ENCODE results near the gene CEACAM18. TPM values are rescaled to one million over a fixed set of nuclear protein-coding genes. Genes with fewer than 3 reads are reported as not detected.

Gene CEACAM18
- total and polyA plus RNA-seq, 10 of the 15 experiments (the other 5 are each of a cell fraction or from before 2014, with no cell fraction given) = not detected

DNA sequence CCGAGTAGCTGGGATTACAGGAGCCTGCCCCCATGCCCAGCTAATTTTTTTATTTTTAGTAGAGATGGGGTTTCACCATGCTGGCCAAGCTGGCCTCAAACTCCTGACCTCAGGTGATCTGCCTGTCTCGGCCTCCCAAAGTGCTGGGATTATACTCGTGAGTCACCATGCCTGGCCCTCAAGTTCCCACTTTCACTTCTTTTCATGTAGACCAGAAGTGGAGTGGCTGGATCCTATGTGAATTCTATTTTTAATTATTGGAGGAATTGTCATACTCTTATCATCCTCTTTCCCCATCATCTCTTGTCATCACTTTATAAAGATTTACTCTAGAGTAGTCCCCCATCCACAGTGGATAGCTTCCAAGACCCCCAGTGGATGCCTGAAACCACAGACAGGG, 48.1 kb upstream of the CEACAM18 start:
- Histone ChIP-seq H3K4me1 (ENCODE audit: control insufficient read depth, insufficient read depth, low read length) (no peaks in the 10 kb centered on the region), H3K79me2 (ENCODE audit: control insufficient read depth, insufficient read depth, low read length) (no peaks in the 10 kb centered on the region), H4K20me1 (ENCODE audit: control insufficient read depth, insufficient read depth) (no peaks in the 10 kb centered on the region), H3K4me2 (ENCODE audit: control insufficient read depth, insufficient read depth) (no peak overlapping the region), H2AFZ (ENCODE audit: control insufficient read depth, low read depth, low read length) (no peak overlapping the region), H3K9me3 (replicated peaks; ENCODE audit: control insufficient read depth, insufficient read depth, low read length) (no peaks in the 10 kb centered on the region), H3K9ac (ENCODE audit: control insufficient read depth, insufficient read depth, low read length) (no peak overlapping the region), H3K27me3 (replicated peaks in 1 of 2; ENCODE audit: control insufficient read depth in 2 of 2, insufficient read depth in 2 of 2, low read length in 1 of 2) (peaks cover 0 to 2% of the 10 kb centered on the region in 2 experiments; a peak in 2 of 4 replicates), H3K4me3 (no peak overlapping the region), H3K27ac (ENCODE audit: control insufficient read depth, insufficient read depth) (no peak overlapping the region), H3K36me3 (ENCODE audit: control insufficient read depth in 2 of 2, insufficient read depth in 2 of 2, low read length in 1 of 2) (no peaks in the 10 kb centered on the region)
- ChIA-PET SMC1A (ENCODE audit: uncharacterized antibody, unreplicated experiment) (no interaction called here), POLR2A (no interaction called here), RAD21 (ENCODE audit: unreplicated experiment) (interaction anchor here (0.5 kb wide), 1 partner anchor 34 kb away, joined by 3 read pairs; no protein-coding TSS in a partner anchor), CTCF (interaction anchor here (1.1 kb wide), 1 partner anchor 9 kb away, joined by 3 read pairs; no protein-coding TSS in a partner anchor)
- no TSS peak for BruUV-seq (replicated peaks)
- intact Hi-C loops (cut with micrococcal nuclease; ENCODE audit: unreplicated experiment) (no loop called here), in situ Hi-C loops (cut with MboI) (no loop called here)
- no peak for DNase-seq (ENCODE audit: low read depth, low spot score)
- TF ChIP-seq CREM (IDR thresholded peaks at IDR 0.05; ENCODE audit: low read depth) (no peak), RB1 (IDR thresholded peaks at IDR 0.05; ENCODE audit: borderline replicate concordance) (no peak), TCF12 (IDR thresholded peaks at IDR 0.05; ENCODE audit: low read depth, low read length) (no peak), ZSCAN29 (IDR thresholded peaks at IDR 0.05) (no peak), NRF1 (conservative IDR thresholded peaks at IDR 0.05; ENCODE audit: low read depth, low read length) (no peak), ATF7 (IDR thresholded peaks at IDR 0.05; ENCODE audit: low read depth) (no peak), SUPT20H (IDR thresholded peaks at IDR 0.05; ENCODE audit: borderline replicate concordance, control insufficient read depth, low read depth, low read length) (no peak), SUZ12 (IDR thresholded peaks at IDR 0.05; ENCODE audit: unreplicated experiment) (no peak), KDM1A (IDR thresholded peaks at IDR 0.05; ENCODE audit: borderline replicate concordance) (no peak), BRCA1 (IDR thresholded peaks at IDR 0.05; ENCODE audit: low read depth, low read length) (no peak), BCL3 (IDR thresholded peaks at IDR 0.05; ENCODE audit: borderline replicate concordance, insufficient read depth, low read depth, low read length, poor library complexity, severe bottlenecking) (no peak), ZNF274 (IDR thresholded peaks at IDR 0.05; ENCODE audit: insufficient read depth, insufficient read length) (no peak), POU2F2 (IDR thresholded peaks at IDR 0.05; ENCODE audit: borderline replicate concordance, low read depth, low read length) (no peak), CBX3 (IDR thresholded peaks at IDR 0.05; ENCODE audit: borderline replicate concordance, low read depth) (no peak), ESRRA (IDR thresholded peaks at IDR 0.05; ENCODE audit: low read length) (no peak), YBX1 (IDR thresholded peaks at IDR 0.05) (no peak)
- TF ChIP-seq, protein P1, sequence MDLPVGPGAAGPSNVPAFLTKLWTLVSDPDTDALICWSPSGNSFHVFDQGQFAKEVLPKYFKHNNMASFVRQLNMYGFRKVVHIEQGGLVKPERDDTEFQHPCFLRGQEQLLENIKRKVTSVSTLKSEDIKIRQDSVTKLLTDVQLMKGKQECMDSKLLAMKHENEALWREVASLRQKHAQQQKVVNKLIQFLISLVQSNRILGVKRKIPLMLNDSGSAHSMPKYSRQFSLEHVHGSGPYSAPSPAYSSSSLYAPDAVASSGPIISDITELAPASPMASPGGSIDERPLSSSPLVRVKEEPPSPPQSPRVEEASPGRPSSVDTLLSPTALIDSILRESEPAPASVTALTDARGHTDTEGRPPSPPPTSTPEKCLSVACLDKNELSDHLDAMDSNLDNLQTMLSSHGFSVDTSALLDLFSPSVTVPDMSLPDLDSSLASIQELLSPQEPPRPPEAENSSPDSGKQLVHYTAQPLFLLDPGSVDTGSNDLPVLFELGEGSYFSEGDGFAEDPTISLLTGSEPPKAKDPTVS (IDR thresholded peaks at IDR 0.05; ENCODE audit: low read depth, low read length) = no peak
- WGBS (ENCODE audit: insufficient coverage, insufficient replicate concordance, low lambda C conversion rate, missing lambda C conversion rate) = 19% methylated on average over 3 of the region's 3 CpGs
- FAIRE-seq = no peak
- ATAC-seq = no peak

All from GM12878 (cell line).